Neural cell (in vitro differentiated cells): ENCODE data around the gene MUC6. TPM values are rescaled to one million over a fixed set of nuclear protein-coding genes. Genes with fewer than 3 reads are reported as not detected.

ENCODE experiments used
- H2AFZ ChIP-seq: fragments of 200-600, 300-800 bp; sonication (generic), shearing (Covaris generic); 2 replicates; pipeline ENCODE4 v1.6.0; 2014; ENCODE audit warnings: low read depth, mild to moderate bottlenecking, antibody characterized with exemption, low read length, moderate library complexity
- H3F3A ChIP-seq: fragments of 200-600 bp; shearing (Covaris generic); 2 replicates; pipeline ENCODE4 v1.6.1; 2016; ENCODE audit warnings: mild to moderate bottlenecking, moderate library complexity, mixed read lengths, antibody characterized with exemption, low read length; ENCODE audit not compliant: insufficient read depth, poor library complexity, severe bottlenecking
- H3K27ac ChIP-seq: fragments of 200-600, 300-800 bp; sonication (generic), shearing (Covaris generic); 2 replicates; pipeline ENCODE4 v1.5.1; 2014; ENCODE audit warnings: mild to moderate bottlenecking, low read length, moderate library complexity
- H3K27me3 ChIP-seq: fragments of 300-800, 200-600 bp; sonication (generic), shearing (Covaris generic); 2 replicates; pipeline ENCODE4 v1.6.0; 2014; ENCODE audit warnings: mild to moderate bottlenecking, low read depth, low read length, moderate library complexity; ENCODE audit not compliant: insufficient read depth
- H3K36me3 ChIP-seq: fragments of 300-800, 200-600 bp; sonication (generic), shearing (Covaris generic); 2 replicates; pipeline ENCODE4 v1.5.1; 2014; ENCODE audit warnings: mild to moderate bottlenecking, antibody characterized with exemption, low read length, moderate library complexity; ENCODE audit not compliant: insufficient read depth
- H3K4me2 ChIP-seq: fragments of 300-800, 200-600 bp; sonication (generic), shearing (Covaris generic); 2 replicates; pipeline ENCODE4 v1.6.0; 2014; ENCODE audit warnings: mild to moderate bottlenecking, low read length
- H3K4me3 ChIP-seq: fragments of 300-800, 200-600 bp; sonication (generic), shearing (Covaris generic); 2 replicates; pipeline ENCODE4 v1.5.1; 2014; ENCODE audit warnings: mild to moderate bottlenecking, low read length, moderate library complexity
- H3K79me2 ChIP-seq: fragments of 200-600 bp; shearing (Covaris generic); replicated peaks from 2 replicates; pipeline ENCODE4 v1.6.0; 2014; ENCODE audit warnings: mild to moderate bottlenecking, low read length, moderate library complexity; ENCODE audit not compliant: insufficient read depth
- H3K9ac ChIP-seq: fragments of 300-800, 200-600 bp; sonication (generic), shearing (Covaris generic); 2 replicates; pipeline ENCODE4 v1.6.1; 2016; ENCODE audit warnings: mild to moderate bottlenecking, low read length, mixed read lengths
- H3K9me2 ChIP-seq: fragments of 200-600 bp; shearing (Covaris generic); 2 replicates; pipeline ENCODE4 v1.6.1; 2016; ENCODE audit warnings: mild to moderate bottlenecking, low read length, mixed read lengths; ENCODE audit not compliant: insufficient read depth
- H3K9me3 ChIP-seq: fragments of 200-600, 300-800 bp; sonication (generic), shearing (Covaris generic); 2 replicates; pipeline ENCODE4 v1.6.1; 2016; ENCODE audit warnings: mild to moderate bottlenecking, mixed run types, low read length, moderate library complexity, mixed read lengths
- H4K20me1 ChIP-seq: fragments of 200-600 bp; shearing (Covaris generic); 2 replicates; pipeline ENCODE4 v1.6.1; 2016; ENCODE audit warnings: mild to moderate bottlenecking, mixed run types; ENCODE audit not compliant: insufficient read depth
- EP300 ChIP-seq: fragments of 450-650 bp; conservative IDR thresholded peaks from 2 replicates; pipeline ENCODE4 v1.6.1; 2014; ENCODE audit warnings: antibody characterized with exemption, mild to moderate bottlenecking, moderate library complexity; ENCODE audit not compliant: poor library complexity, severe bottlenecking
- EZH2 ChIP-seq: fragments of 200-600, 300-800 bp; shearing (Covaris generic), sonication (generic); IDR thresholded peaks from 2 replicates; pipeline ENCODE4 v1.6.1; 2014; ENCODE audit warnings: antibody characterized with exemption, low read length, borderline replicate concordance, mild to moderate bottlenecking; ENCODE audit not compliant: insufficient read depth, poor library complexity, severe bottlenecking
- MXI1 ChIP-seq: fragments of 450-650 bp; conservative IDR thresholded peaks from 2 replicates; pipeline ENCODE4 v1.6.1; 2014; ENCODE audit warnings: antibody characterized with exemption, mild to moderate bottlenecking; ENCODE audit not compliant: poor library complexity, severe bottlenecking
- POLR2AphosphoS5 ChIP-seq: IDR thresholded peaks from 2 replicates; pipeline ENCODE4 v1.6.1; 2012
- RAD21 ChIP-seq: fragments of 450-650 bp; conservative IDR thresholded peaks from 2 replicates; pipeline ENCODE4 v1.6.1; 2014; ENCODE audit warnings: antibody characterized with exemption, mild to moderate bottlenecking, moderate library complexity
- SMC3 ChIP-seq: fragments of 450-650 bp; conservative IDR thresholded peaks from 2 replicates; pipeline ENCODE4 v1.6.1; 2014; ENCODE audit warnings: antibody characterized with exemption, mild to moderate bottlenecking, moderate library complexity; ENCODE audit not compliant: poor library complexity
- TAF1 ChIP-seq: IDR thresholded peaks from 2 replicates; pipeline ENCODE4 v1.6.1; 2012; ENCODE audit warnings: low read depth
- polyA plus RNA-seq: library from polyadenylated mRNA; depleted of rRNA; stranded (reverse); fragments of >200 nt; gene quantifications from 2 replicates; pipeline ENCODE4 v1.2.3, GENCODE V29; 2014
- TF ChIP-seq, protein P1 (sequence below): IDR thresholded peaks from 2 replicates; pipeline ENCODE4 v1.6.1; 2012; ENCODE audit warnings: borderline replicate concordance
- TF ChIP-seq, protein P2 (sequence below): fragments of 450-650 bp; IDR thresholded peaks from 2 replicates; pipeline ENCODE4 v1.5.1; 2014; ENCODE audit warnings: antibody characterized with exemption, mild to moderate bottlenecking, moderate library complexity; ENCODE audit not compliant: poor library complexity, severe bottlenecking

MUC6 gene
- polyA plus RNA-seq, 1 donor from 2014 or later, result not detected

DNA sequence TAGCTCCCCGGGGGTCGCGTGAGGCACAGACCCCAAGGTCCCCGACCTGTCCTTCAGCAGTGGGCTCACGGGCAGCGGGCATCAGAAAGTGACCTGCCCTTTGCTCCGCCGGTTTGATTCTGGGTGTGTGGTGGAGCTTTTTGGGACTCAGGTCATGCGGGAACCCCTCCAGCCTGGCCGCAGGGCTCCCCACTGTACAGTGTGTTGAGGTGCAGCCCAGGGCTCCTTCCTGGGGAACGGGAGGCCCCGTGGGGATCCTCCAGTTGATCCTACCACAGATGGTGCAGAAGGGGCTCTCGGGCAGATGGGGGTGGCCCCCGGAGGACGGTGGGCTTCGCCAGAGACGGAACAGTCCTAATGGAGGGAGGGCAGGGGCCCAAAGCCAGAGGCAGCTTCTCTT is 24.2 kb downstream of the MUC6 start:
- H4K20me1 ChIP-seq, result no peaks in the 10 kb centered on the region
- H3K27me3 ChIP-seq, result no peaks in the 10 kb centered on the region
- H2AFZ ChIP-seq, result no peak overlapping the region
- H3K9ac ChIP-seq, result no peak overlapping the region
- no peak overlapping the region for H3K4me2 ChIP-seq
- H3K27ac ChIP-seq, result no peak overlapping the region
- no peak for TF ChIP-seq TAF1
- no peak for TF ChIP-seq EZH2
- TF ChIP-seq RAD21, result no peak
- TF ChIP-seq SMC3, result no peak
- TF ChIP-seq, protein P1, sequence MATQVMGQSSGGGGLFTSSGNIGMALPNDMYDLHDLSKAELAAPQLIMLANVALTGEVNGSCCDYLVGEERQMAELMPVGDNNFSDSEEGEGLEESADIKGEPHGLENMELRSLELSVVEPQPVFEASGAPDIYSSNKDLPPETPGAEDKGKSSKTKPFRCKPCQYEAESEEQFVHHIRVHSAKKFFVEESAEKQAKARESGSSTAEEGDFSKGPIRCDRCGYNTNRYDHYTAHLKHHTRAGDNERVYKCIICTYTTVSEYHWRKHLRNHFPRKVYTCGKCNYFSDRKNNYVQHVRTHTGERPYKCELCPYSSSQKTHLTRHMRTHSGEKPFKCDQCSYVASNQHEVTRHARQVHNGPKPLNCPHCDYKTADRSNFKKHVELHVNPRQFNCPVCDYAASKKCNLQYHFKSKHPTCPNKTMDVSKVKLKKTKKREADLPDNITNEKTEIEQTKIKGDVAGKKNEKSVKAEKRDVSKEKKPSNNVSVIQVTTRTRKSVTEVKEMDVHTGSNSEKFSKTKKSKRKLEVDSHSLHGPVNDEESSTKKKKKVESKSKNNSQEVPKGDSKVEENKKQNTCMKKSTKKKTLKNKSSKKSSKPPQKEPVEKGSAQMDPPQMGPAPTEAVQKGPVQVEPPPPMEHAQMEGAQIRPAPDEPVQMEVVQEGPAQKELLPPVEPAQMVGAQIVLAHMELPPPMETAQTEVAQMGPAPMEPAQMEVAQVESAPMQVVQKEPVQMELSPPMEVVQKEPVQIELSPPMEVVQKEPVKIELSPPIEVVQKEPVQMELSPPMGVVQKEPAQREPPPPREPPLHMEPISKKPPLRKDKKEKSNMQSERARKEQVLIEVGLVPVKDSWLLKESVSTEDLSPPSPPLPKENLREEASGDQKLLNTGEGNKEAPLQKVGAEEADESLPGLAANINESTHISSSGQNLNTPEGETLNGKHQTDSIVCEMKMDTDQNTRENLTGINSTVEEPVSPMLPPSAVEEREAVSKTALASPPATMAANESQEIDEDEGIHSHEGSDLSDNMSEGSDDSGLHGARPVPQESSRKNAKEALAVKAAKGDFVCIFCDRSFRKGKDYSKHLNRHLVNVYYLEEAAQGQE, result no peak
- no peak for TF ChIP-seq EP300
- TF ChIP-seq, protein P2, sequence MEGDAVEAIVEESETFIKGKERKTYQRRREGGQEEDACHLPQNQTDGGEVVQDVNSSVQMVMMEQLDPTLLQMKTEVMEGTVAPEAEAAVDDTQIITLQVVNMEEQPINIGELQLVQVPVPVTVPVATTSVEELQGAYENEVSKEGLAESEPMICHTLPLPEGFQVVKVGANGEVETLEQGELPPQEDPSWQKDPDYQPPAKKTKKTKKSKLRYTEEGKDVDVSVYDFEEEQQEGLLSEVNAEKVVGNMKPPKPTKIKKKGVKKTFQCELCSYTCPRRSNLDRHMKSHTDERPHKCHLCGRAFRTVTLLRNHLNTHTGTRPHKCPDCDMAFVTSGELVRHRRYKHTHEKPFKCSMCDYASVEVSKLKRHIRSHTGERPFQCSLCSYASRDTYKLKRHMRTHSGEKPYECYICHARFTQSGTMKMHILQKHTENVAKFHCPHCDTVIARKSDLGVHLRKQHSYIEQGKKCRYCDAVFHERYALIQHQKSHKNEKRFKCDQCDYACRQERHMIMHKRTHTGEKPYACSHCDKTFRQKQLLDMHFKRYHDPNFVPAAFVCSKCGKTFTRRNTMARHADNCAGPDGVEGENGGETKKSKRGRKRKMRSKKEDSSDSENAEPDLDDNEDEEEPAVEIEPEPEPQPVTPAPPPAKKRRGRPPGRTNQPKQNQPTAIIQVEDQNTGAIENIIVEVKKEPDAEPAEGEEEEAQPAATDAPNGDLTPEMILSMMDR, result no peak
- no peak for TF ChIP-seq POLR2AphosphoS5
- TF ChIP-seq MXI1, result no peak
- no peaks in the 10 kb centered on the region for H3K36me3 ChIP-seq
- H3K9me2 ChIP-seq, result no peaks in the 10 kb centered on the region
- no peaks in the 10 kb centered on the region for H3K9me3 ChIP-seq
- no peak overlapping the region for H3K4me3 ChIP-seq
- no peaks in the 10 kb centered on the region for H3F3A ChIP-seq
- H3K79me2 ChIP-seq, result no peaks in the 10 kb centered on the region

DNA sequence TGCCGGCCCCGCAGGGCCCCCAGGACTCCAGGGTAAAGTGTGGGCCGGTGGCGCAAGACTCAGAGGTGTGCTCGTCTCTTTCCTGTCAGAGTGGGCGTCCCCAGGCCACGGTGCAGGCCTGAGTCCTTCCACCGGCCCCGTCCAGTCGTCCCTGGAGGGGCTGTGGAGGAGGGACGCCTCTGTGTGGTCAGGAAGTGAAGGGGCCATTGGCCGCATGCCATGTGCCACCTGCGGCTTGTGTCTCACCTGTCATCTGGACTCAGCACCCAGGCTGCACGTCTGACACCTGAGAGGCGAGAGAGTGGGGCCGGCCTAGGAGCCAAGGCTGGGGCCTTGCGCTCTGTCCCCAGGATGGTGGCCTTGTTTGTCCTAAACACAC is 25.2 kb downstream of the MUC6 start:
- Histone ChIP-seq H3K79me2 (no peaks in the 10 kb centered on the region), H3K9me2 (no peaks in the 10 kb centered on the region), H3K27ac (no peak overlapping the region), H3K4me2 (no peak overlapping the region), H3K9me3 (no peaks in the 10 kb centered on the region), H3K9ac (no peak overlapping the region), H3K27me3 (no peaks in the 10 kb centered on the region), H3K4me3 (no peak overlapping the region), H4K20me1 (no peaks in the 10 kb centered on the region), H3K36me3 (no peaks in the 10 kb centered on the region), H3F3A (no peaks in the 10 kb centered on the region), H2AFZ (no peak overlapping the region)
- TF ChIP-seq POLR2AphosphoS5 (no peak), EZH2 (no peak), MXI1 (no peak), SMC3 (no peak), RAD21 (no peak), EP300 (no peak), TAF1 (no peak)
- TF ChIP-seq, protein P1, result no peak
- TF ChIP-seq, protein P2, result no peak
